Esophagus (tissue), 2 donors: Measurements from ENCODE around the gene HDAC4. TPM values are rescaled to one million over a fixed set of nuclear protein-coding genes. Genes with fewer than 3 reads are reported as not detected.

ENCODE experiments used
- H3K27ac ChIP-seq, 2 donors: one replicate each; pipeline ENCODE4 v1.5.1; 2013; ENCODE audit warnings: low read depth in 2 of 2, mild to moderate bottlenecking in 2 of 2, inconsistent platforms in 1 of 2, low read length in 1 of 2, moderate library complexity in 1 of 2
- H3K27me3 ChIP-seq, 2 donors: one replicate each; pipeline ENCODE4 v1.6.1; 2013; ENCODE audit warnings: low read length in 2 of 2, control low read depth in 1 of 2, mild to moderate bottlenecking in 1 of 2; ENCODE audit not compliant: insufficient read depth in 2 of 2, control insufficient read depth in 1 of 2
- H3K36me3 ChIP-seq, 2 donors: one replicate each; pipeline ENCODE4 v1.6.1; 2013; ENCODE audit warnings: low read length in 1 of 2; ENCODE audit not compliant: control insufficient read depth in 2 of 2, insufficient read depth in 2 of 2
- H3K4me1 ChIP-seq, 2 donors: one replicate each; pipeline ENCODE4 v1.6.1; 2013; ENCODE audit warnings: low read length in 1 of 2; ENCODE audit not compliant: control insufficient read depth in 2 of 2, insufficient read depth in 2 of 2
- H3K4me3 ChIP-seq, 2 donors: one replicate each; pipeline ENCODE4 v1.5.1; 2013; ENCODE audit warnings: low read length in 2 of 2, mild to moderate bottlenecking in 2 of 2, low read depth in 1 of 2, moderate library complexity in 1 of 2
- H3K9me3 ChIP-seq, 2 donors: one replicate each; pipeline ENCODE4 v1.6.1; 2013; ENCODE audit warnings: mild to moderate bottlenecking in 2 of 2, low read depth in 1 of 2, low read length in 1 of 2, moderate library complexity in 1 of 2; ENCODE audit not compliant: control insufficient read depth in 2 of 2, insufficient read depth in 1 of 2
- WGBS, 2 donors: extraction: QIAGEN DNeasy Blood & Tissue Kit; methylation state at CpG; one replicate each; pipeline ENCODE4 v1.1.7; 2013; 5-methylcytosine and 5-hydroxymethylcytosine counted together
- polyA plus RNA-seq, 2 donors: library from polyadenylated mRNA; stranded (reverse); fragments of 200-250 nt; gene quantifications; one replicate each; pipeline ENCODE4 v1.2.3, GENCODE V29; 2013
- donor health status: healthy with polysubstance abuse.
- donor health status: Bipolar disorder and iron deficiency.

Gene HDAC4
- polyA plus RNA-seq, 2 donors = 5.9 to 10.2 TPM

DNA sequence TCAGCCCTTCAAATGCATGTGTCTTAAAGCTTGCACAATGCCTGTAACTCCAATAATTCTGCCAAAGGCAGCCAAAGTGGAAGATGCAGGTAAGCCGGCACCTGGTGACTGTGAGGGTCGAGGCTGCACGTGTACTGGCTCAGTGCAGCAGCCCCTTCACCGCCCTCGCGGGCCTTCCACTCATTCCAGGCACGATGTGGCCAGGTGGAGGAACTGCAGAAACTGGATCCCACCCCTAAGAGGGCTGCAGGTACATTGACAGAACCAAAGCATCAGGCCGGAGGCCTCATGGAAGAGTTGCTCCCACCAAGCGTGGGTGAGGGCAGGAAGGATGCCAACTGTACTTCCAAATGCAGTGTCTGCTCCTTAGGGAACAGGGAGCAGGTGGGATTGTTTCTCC, 253.4 kb downstream of the HDAC4 start:
- Histone ChIP-seq H3K36me3 (peaks cover 5 to 35% of the 10 kb centered on the region in 2 donors), H3K27me3 (no peaks in the 10 kb centered on the region), H3K27ac (no peak overlapping the region), H3K4me3 (no peak overlapping the region), H3K9me3 (no peaks in the 10 kb centered on the region), H3K4me1 (peaks cover 0 to 7% of the 10 kb centered on the region in 2 donors)
- 93 to 94% methylated on average over 9 of the region's 9 CpGs for WGBS, 2 donors

DNA sequence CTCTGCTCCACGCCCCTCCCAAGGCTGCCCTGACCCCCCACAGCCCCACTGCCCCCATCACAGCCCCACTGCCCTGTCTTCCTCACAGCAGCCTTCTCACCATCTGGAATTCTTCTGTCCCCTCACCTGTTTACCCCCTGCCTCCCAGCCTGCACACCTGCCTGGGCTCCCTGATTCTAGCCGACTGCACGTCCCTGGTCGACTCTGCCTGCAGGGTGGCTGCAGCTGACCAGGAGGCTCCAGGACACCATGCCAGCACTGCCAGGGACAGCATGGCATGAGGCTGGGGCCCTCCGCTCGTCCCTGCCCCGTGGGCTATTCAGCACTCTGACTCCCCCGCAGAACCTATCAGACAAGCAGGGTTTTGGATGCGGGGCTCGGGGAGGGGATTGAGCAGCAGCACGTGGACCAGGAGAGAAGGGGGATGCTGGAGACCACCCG, 254.1 kb downstream of the HDAC4 start:
- no peak overlapping the region for H3K4me3 ChIP-seq

DNA sequence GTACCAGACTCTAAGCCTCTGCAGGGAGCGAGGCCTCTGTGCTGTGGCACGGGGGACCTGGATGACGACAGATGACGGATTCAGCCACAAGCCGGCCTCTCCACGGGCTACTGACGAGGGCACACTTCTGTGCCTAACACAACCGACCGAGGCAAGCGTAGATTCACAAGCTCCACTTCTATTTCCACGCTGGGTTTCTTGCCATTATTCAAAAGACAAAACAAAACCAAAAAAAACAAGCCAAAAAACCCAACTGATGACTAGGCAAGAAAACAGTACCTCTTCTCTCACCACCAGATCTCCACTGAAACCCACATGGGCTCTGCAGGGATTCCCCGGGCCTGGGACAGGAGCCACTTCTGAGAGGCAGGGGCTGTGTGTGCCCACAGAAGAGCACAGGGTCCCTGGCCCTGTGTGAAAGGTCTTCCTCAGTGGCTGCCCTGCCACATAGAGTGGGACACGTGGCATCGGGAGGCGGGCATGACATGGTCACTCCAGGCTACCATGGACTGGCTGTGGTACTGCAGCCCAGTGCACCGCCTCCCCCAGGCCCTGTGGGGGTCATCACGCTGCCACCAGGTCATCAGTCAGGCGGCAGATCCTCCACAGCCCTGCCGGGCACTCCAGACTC, 254.7 kb downstream of the HDAC4 start:
- Histone ChIP-seq H3K27ac (no peak overlapping the region), H3K4me1 (peaks cover 0 to 2% of the 10 kb centered on the region in 2 donors), H3K36me3 (peaks cover 5 to 42% of the 10 kb centered on the region in 2 donors), H3K9me3 (no peaks in the 10 kb centered on the region), H3K4me3 (no peak overlapping the region), H3K27me3 (no peaks in the 10 kb centered on the region)
- 83 to 91% methylated on average over 19 of the region's 19 CpGs for WGBS, 2 donors

More for the DNA sequence above, 254.1 kb downstream of the HDAC4 start:
- 94 to 95% methylated on average over 12 of the region's 12 CpGs for WGBS, 2 donors
- H3K36me3 ChIP-seq = peaks cover 5 to 39% of the 10 kb centered on the region in 2 donors
- H3K9me3 ChIP-seq = no peaks in the 10 kb centered on the region
- no peak overlapping the region for H3K27ac ChIP-seq
- peaks cover 0 to 7% of the 10 kb centered on the region in 2 donors for H3K4me1 ChIP-seq
- H3K27me3 ChIP-seq = no peaks in the 10 kb centered on the region

DNA sequence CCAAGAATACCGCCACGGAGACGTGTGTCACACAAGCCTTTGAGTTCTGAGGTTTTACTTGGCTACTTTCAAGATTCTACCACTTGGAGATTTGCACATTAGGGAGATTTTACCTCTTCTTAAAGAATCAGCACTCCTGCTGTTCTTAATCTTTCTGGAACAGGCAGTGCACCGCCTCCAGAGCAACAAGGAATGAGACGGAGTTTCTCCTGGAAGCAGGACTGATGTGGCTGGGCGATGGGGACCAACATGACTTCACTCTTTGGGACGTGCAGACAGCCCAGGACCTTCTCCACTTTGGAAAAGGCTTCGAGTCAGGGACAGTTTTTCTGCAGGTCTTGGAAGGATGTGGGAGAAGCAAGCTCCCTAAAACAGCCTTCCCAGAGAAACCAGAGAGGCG, 255.2 kb downstream of the HDAC4 start:
- no peaks in the 10 kb centered on the region for H3K27me3 ChIP-seq
- H3K4me3 ChIP-seq = no peak overlapping the region
- peaks cover 0 to 3% of the 10 kb centered on the region in 2 donors for H3K4me1 ChIP-seq
- H3K27ac ChIP-seq = no peak overlapping the region
- 89 to 94% methylated on average over 9 of the region's 9 CpGs for WGBS, 2 donors
- no peaks in the 10 kb centered on the region for H3K9me3 ChIP-seq
- peaks cover 5 to 47% of the 10 kb centered on the region in 2 donors for H3K36me3 ChIP-seq

DNA sequence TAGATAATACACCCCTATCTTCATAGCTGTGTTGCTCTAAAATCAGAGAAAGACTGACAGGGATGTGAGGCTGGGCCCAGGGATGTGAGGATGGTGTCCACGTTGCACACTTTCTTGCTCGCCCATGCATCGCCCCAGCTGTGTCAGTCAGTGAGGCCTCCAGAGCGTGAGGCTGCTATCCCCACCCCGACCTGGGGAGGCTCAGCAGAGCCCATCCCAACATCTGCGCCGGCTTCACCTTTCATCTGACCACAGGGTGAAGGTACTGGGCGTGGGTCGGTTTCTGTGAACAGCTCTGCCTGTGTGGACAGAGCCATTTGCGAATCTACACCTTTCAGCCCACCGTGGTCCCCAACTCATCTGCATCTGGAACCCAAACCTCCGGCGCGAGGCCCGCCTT, 255.7 kb downstream of the HDAC4 start:
- Histone ChIP-seq H3K9me3 (no peaks in the 10 kb centered on the region), H3K36me3 (peaks cover 5 to 48% of the 10 kb centered on the region in 2 donors), H3K4me1 (peaks cover 0 to 3% of the 10 kb centered on the region in 2 donors), H3K27me3 (no peaks in the 10 kb centered on the region), H3K4me3 (no peak overlapping the region), H3K27ac (peak overlapping the region in 1 of 2 donors; percentile 25)
- 95% methylated on average over 15 of the region's 15 CpGs for WGBS, 2 donors

DNA sequence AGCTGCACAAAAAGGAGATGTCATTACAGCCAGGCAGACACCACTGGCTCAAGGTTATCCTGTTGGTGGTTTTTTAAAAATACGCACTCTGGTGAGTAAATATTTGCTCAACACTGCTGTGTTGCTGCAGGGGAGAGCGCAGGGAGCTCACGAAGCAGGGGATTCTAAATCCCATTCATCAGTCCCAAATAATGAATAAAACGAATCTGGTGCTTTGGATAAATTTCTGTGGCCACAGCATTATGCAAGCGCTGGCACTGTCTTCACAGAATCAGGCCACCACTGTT, 256.2 kb downstream of the HDAC4 start:
- Histone ChIP-seq H3K9me3 (no peaks in the 10 kb centered on the region), H3K36me3 (peaks cover 7 to 48% of the 10 kb centered on the region in 2 donors), H3K27ac (no peak overlapping the region), H3K4me1 (peaks cover under 1 to 3% of the 10 kb centered on the region in 2 donors), H3K27me3 (no peaks in the 10 kb centered on the region), H3K4me3 (no peak overlapping the region)
- 82 to 83% methylated on average over 5 of the region's 5 CpGs for WGBS, 2 donors

DNA sequence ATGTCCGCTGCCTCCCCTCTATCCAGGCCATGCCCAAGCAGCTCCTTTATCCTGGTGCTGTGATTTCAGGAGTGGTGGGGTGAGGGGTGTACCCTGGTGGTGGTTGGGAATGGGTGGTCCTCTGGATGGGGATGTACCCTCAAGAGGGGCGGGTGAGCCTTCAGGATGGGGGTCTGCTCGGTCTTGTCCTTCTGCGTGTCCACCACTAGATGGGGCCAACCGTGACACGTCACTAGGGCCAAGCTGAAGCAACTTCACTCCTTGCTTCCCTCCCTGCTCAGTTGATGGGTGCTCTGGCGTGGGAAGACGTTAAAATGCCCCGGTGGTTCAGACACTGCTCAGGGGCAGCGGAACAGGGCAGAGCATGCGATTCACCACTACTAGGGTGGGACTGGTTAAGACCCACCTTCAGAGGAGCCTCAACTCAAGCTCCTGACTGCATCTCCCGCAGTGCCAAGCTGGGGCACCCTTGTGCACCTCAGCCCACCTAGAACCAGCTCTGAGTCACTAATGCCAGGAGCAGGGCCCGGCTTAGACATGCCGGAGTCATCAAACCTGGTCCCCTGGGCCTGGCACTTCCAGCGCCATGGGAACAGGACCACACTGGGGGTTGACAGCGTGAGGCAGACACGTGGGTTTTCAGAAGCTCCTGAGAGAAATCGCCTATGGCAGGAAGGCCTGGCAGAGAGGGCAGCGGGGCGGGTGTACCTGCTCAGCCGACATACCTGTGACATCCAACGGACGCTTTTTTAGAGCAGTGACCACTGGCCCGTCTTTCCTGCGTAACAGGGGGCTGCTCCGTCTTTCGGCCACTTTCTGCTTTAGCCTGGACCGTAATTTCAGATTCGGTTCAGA, 256.7 kb downstream of the HDAC4 start:
- no peaks in the 10 kb centered on the region for H3K27me3 ChIP-seq
- H3K36me3 ChIP-seq = peaks cover 12 to 51% of the 10 kb centered on the region in 2 donors
- H3K4me3 ChIP-seq = no peak overlapping the region
- no peaks in the 10 kb centered on the region for H3K9me3 ChIP-seq
- no peak overlapping the region for H3K27ac ChIP-seq
- WGBS, 2 donors = 83% methylated on average over 29 of the region's 29 CpGs
- H3K4me1 ChIP-seq = peaks cover 3 to 4% of the 10 kb centered on the region in 2 donors

DNA sequence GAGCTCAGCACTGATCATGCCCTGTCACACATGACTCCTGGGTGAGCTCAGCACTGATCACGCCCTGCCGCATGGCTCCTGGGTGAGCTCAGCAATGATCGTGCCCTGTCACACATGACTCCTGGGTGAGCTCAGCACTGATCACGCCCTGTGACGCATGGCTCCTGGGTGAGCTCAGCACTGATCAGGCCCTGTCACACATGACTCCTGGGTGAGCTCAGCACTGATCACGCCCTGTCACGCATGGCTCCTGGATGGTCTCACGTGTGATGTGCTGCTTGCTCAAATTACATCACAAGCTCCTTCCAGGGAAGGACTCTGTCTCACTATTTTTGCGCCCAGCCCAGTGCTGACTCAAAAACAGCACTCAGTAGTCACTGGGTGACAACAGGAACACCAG, 258.0 kb downstream of the HDAC4 start:
- 94 to 96% methylated on average over 9 of the region's 9 CpGs for WGBS, 2 donors
- Histone ChIP-seq H3K27me3 (no peaks in the 10 kb centered on the region), H3K36me3 (peaks cover 12 to 55% of the 10 kb centered on the region in 2 donors), H3K9me3 (no peaks in the 10 kb centered on the region), H3K27ac (no peak overlapping the region), H3K4me3 (no peak overlapping the region), H3K4me1 (peaks cover 4% of the 10 kb centered on the region in 2 donors)

DNA sequence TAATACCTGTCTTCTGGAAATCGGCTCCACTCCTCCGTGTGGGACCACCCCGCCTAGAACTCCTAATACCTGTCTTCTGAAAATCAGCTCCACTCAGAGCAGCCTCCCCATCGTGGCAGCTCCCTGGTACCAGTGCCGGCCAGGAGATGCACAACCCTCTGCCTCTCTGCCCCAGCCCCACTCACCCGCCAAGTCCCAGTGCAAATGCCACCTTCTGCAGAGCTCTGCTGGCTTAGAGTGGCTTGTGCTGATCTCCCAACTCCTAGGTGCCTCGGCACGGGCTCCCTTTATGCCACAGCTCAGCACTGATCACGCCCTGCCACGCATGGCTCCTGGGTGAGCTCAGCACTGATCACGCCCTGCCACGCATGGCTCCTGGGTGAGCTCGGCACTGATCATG, 258.5 kb downstream of the HDAC4 start:
- 95 to 96% methylated on average over 13 of the region's 13 CpGs for WGBS, 2 donors
- Histone ChIP-seq H3K36me3 (peaks cover 11 to 50% of the 10 kb centered on the region in 2 donors), H3K4me3 (no peak overlapping the region), H3K4me1 (peaks cover 4% of the 10 kb centered on the region in 2 donors), H3K9me3 (no peaks in the 10 kb centered on the region), H3K27ac (no peak overlapping the region), H3K27me3 (no peaks in the 10 kb centered on the region)
